ENCODE measurements around the gene EMSY.
"Not testable (repeated sequence)": the region's sequence is repeated elsewhere in the genome, so short reads cannot be mapped to it uniquely, and the experiment has no call there.

Gene EMSY

DNA sequence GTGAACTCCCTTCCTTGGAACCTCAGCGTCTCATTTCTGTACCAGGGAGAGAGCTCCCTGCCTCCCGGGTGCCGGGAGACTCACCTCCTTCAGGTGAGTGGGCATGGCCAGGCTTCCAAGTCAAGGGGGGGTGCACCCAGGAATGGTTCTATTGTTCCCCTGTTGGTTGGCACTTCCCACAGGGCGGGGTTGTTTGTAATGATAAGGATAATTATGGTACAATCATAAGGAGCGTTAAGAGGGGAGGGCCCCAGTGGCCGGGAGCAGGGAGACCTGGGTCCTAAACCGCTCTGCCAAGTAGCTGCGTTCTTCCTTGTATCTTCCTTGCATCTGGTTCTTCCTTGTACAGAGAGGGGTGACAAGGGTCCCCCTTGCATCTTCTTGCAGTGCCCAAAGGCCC lies 146.6 kb downstream of the EMSY start:
- no peak for TF ChIP-seq CTCF (IDR thresholded peaks at IDR 0.05; ENCODE audit: low read depth, low read length)
- H3K4me3 ChIP-seq (replicated peaks in 1 of 2; ENCODE audit: low read depth in 2 of 2, low read length in 2 of 2) = no peak overlapping the region
- no peak for DNase-seq (ENCODE audit: low read depth in 2 of 2)

GRCh38 chr11:76592025-76592914 lies 147.5 kb downstream of the EMSY start:
- DNase-seq (ENCODE audit: low read depth in 2 of 2) = no peak
- TF ChIP-seq CTCF (IDR thresholded peaks at IDR 0.05; ENCODE audit: low read depth, low read length) = no peak
- H3K4me3 ChIP-seq (replicated peaks in 1 of 2; ENCODE audit: low read depth in 2 of 2, low read length in 2 of 2) = no peak overlapping the region

- H3K4me3 ChIP-seq (replicated peaks in 1 of 2; ENCODE audit: low read depth in 2 of 2, low read length in 2 of 2) = no peak overlapping the region
- no peak for DNase-seq (ENCODE audit: low read depth in 2 of 2)
- no peak for TF ChIP-seq CTCF (IDR thresholded peaks at IDR 0.05; ENCODE audit: low read depth, low read length)
These were observed 148.1 kb downstream of the EMSY start for GRCh38 chr11:76592961-76593360.

GRCh38 chr11:76595091-76595490 lies 150.3 kb downstream of the EMSY start:
- DNase-seq (ENCODE audit: low read depth in 2 of 2); H3K4me3 ChIP-seq (replicated peaks in 1 of 2; ENCODE audit: low read depth in 2 of 2, low read length in 2 of 2): not testable (repeated sequence)

DNA sequence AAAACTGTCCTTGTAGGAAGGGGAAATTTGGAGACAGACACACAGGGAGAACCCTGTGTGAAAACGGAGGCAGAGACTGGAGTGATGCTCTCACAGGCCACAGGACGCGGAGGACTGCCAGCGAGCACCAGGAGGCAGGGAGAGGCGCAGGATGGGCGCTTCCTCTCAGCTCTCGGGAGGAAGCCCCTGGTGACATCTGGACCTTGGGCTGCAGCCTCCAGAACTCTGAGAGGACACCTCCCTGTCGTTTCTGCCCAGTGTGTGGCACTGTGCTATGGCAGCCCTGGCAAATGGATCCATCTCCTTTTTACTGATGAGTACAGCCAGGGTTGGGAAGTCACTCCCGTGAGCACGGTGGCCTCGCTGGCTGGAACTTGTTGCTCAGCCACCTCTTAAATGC lies 151.8 kb downstream of the EMSY start:
- no peak overlapping the region for H3K4me3 ChIP-seq (replicated peaks in 1 of 2; ENCODE audit: low read depth in 2 of 2, low read length in 2 of 2)
- TF ChIP-seq CTCF (IDR thresholded peaks at IDR 0.05; ENCODE audit: low read depth, low read length) = no peak
- no peak for DNase-seq (ENCODE audit: low read depth in 2 of 2)

- TF ChIP-seq CTCF (IDR thresholded peaks at IDR 0.05; ENCODE audit: low read depth, low read length) = no peak
- DNase-seq (ENCODE audit: low read depth in 2 of 2) = no peak
These were observed 153.0 kb downstream of the EMSY start for GRCh38 chr11:76597533-76598425.

DNA sequence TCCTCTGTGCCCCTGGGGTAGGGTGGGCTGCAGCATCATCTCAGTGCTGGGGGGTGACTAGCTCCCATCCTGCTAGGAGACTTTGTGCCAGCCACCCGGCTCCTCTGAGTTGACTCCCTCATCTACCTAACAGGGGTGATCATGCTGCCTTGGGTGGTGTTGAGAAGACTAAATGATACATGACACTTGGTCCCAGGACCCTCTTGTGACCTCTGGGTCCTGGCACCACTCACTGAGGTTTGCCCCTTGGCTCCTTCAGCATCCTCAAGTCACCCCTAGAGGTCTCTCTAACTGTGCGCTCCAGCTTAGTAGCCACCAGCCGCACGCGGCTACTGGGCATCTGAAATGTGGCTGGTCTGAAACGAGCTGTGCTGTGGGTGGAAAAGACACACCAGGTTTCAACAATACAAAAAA lies 153.6 kb downstream of the EMSY start:
- DNase-seq (ENCODE audit: low read depth in 2 of 2) = peak; percentile 73 to 77
- no peak overlapping the region for H3K4me3 ChIP-seq (replicated peaks in 1 of 2; ENCODE audit: low read depth in 2 of 2, low read length in 2 of 2)
- peak; percentile 64 for TF ChIP-seq CTCF (IDR thresholded peaks at IDR 0.05; ENCODE audit: low read depth, low read length)

More at GRCh38 chr11:76597533-76598425, 153.0 kb downstream of the EMSY start:
- no peak overlapping the region for H3K4me3 ChIP-seq (replicated peaks in 1 of 2; ENCODE audit: low read depth in 2 of 2, low read length in 2 of 2)
